Stimulated activated CD8-positive, alpha-beta memory T cell treated with anti-CD3 and anti-CD28 coated beads, Interleukin-7, amount 100 ng/mL, for 4 hours (primary cell): ENCODE data around the gene SLC22A23.

ENCODE experiments used
- DNase-seq, 2 donors: peaks; one replicate each; pipeline ENCODE4 v3.0.0-alpha.2; 2020; ENCODE audit warnings: low read depth in 2 of 2

Gene SLC22A23

GRCh38 chr6:3370361-3371221 is 86.3 kb downstream of the SLC22A23 start:
- no peak for DNase-seq

- DNase-seq, result no peak
Observed at GRCh38 chr6:3369985-3370360, 86.9 kb downstream of the SLC22A23 start.

- DNase-seq, result no peak
Observed at GRCh38 chr6:3368685-3369084, 88.2 kb downstream of the SLC22A23 start.

GRCh38 chr6:3367630-3368029 is 89.2 kb downstream of the SLC22A23 start:
- no peak for DNase-seq

GRCh38 chr6:3366596-3367413 is 90.0 kb downstream of the SLC22A23 start:
- DNase-seq, result no peak

GRCh38 chr6:3364391-3364790 is 92.5 kb downstream of the SLC22A23 start:
- no peak for DNase-seq

- no peak for DNase-seq
Observed at GRCh38 chr6:3363296-3364025, 93.4 kb downstream of the SLC22A23 start.

GRCh38 chr6:3361312-3362037 is 95.4 kb downstream of the SLC22A23 start:
- DNase-seq, result no peak

- DNase-seq, result no peak
Observed at GRCh38 chr6:3360727-3361045, 96.2 kb downstream of the SLC22A23 start.

GRCh38 chr6:3359973-3360726 is 96.7 kb downstream of the SLC22A23 start:
- DNase-seq, result no peak

- no peak for DNase-seq
Observed at GRCh38 chr6:3359101-3359752, 97.6 kb downstream of the SLC22A23 start.

- DNase-seq, result no peak
Observed at GRCh38 chr6:3358413-3359100, 98.3 kb downstream of the SLC22A23 start.

- DNase-seq, result no peak
Observed at GRCh38 chr6:3357678-3358077, 99.2 kb downstream of the SLC22A23 start.

GRCh38 chr6:3356824-3357420 is 99.9 kb downstream of the SLC22A23 start:
- no peak for DNase-seq

- DNase-seq, result peak; percentile 33 to 42
Observed at GRCh38 chr6:3356056-3356823, 100.6 kb downstream of the SLC22A23 start.

GRCh38 chr6:3355358-3356055 is 101.3 kb downstream of the SLC22A23 start:
- DNase-seq, result no peak

GRCh38 chr6:3355011-3355357 is 101.9 kb downstream of the SLC22A23 start:
- no peak for DNase-seq

GRCh38 chr6:3353939-3354338 is 102.9 kb downstream of the SLC22A23 start:
- DNase-seq, result no peak
